ENCODE data around the gene ABCG5.

The ABCG5 gene

DNA sequence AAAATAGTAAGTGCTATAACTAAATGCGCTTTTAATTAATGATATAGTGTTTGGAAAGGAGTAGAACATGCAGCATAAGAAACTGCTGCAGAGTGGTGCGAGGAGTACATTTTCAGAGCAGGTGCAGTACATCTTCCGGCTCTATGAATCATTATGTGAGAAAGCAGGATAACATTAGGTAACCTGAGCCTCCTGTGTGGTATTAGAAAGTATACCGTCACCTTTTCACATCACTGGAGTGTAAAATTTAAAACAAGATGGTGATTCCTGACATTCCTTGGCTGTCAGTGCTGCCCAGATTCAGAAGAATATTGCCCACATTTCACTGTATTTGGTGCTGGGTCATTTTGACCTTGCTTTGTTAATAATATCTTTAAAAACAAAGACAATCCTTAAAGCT, 72.6 kb downstream of the ABCG5 start:
- Mint-ChIP-seq H3K36me3 (ENCODE audit: low read depth) (no peaks in the 10 kb centered on the region), H3K27me3 (peaks cover 7% of the 10 kb centered on the region), H3K4me1 (ENCODE audit: low read depth) (peaks cover 20% of the 10 kb centered on the region), H3K4me3 (no peak overlapping the region), H3K9me3 (no peaks in the 10 kb centered on the region), H3K27ac (peak overlapping the region; percentile 55)

DNA sequence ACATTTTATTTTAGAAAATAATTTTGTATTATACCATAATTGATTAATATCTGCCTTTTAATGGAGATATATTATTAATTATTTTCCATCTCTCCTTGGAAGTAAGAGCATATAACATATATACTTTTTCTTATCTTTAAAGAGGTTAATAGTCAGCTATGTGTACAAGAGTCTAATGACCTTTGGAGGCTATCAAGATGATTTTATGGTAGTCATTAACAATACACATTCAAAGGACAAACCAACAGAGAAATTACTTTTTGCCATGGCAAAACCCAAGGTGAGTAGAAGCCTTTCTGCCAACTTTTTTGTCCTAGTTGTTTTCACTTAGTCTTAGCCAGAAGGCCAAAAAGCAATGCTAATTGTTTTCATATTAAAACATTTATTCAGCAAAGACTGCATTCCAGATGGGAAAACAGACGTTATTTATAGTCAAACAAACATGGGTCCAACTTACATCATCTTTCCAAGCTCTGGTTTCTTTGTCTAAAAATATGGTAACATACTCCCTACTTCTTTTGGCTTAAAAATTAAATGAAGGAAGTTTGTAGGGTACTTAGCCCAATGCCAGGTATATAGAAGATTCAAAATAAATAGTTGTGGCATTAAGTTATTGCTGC, 74.4 kb downstream of the ABCG5 start:
- H3K27ac Mint-ChIP-seq = no peak overlapping the region
- no peak overlapping the region for H3K4me3 Mint-ChIP-seq
- no peaks in the 10 kb centered on the region for H3K9me3 Mint-ChIP-seq
- peaks cover 20% of the 10 kb centered on the region for H3K4me1 Mint-ChIP-seq (ENCODE audit: low read depth)
- H3K27me3 Mint-ChIP-seq = peaks cover 7% of the 10 kb centered on the region
- H3K36me3 Mint-ChIP-seq (ENCODE audit: low read depth) = no peaks in the 10 kb centered on the region

DNA sequence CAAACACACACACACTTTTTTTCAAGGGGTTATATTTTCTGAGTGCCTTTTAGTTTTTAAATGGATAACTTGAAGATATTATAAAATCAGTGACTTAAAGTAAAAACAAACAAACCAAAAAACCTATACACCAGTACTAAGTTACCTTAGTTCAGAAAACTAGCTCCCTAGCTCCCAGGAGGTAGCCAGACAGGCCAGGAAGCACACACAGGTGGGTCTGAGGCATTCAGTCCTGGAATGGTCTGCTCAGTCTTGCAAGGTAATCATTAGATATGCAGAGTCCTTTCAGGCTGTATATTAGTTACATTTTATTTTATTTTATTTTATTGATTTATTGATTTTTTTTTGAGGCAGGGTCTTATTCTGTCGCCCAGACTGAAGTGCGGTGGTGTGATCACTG, 75.5 kb downstream of the ABCG5 start:
- no peak overlapping the region for H3K27ac Mint-ChIP-seq
- peaks cover 7% of the 10 kb centered on the region for H3K27me3 Mint-ChIP-seq
- no peaks in the 10 kb centered on the region for H3K9me3 Mint-ChIP-seq
- no peak overlapping the region for H3K4me3 Mint-ChIP-seq
- peaks cover 20% of the 10 kb centered on the region for H3K4me1 Mint-ChIP-seq (ENCODE audit: low read depth)
- H3K36me3 Mint-ChIP-seq (ENCODE audit: low read depth) = no peaks in the 10 kb centered on the region
